GM23338 (cell line): ENCODE measurements around the gene WTIP. TPM values are rescaled to one million over a fixed set of nuclear protein-coding genes. Genes with fewer than 3 reads are reported as not detected.

ENCODE experiments used
- polyA plus RNA-seq: library from polyadenylated mRNA; unstranded; fragments of >200 nt; fragmentation: Nextera tagmentation; extraction: Ambion mirVana; gene quantifications from 2 replicates; pipeline ENCODE4 v1.2.1, GENCODE V29; 2016
- total RNA-seq: library from RNA; depleted of rRNA; stranded (reverse); fragments of >200 nt; shearing (Covaris generic); gene quantifications from 2 replicates; pipeline ENCODE4 v1.2.3, GENCODE V29; 2014; rRNA removed

Gene WTIP
- total and polyA plus RNA-seq, 2 experiments from 2014 or later = 0.47 to 8.9 TPM

Other genes starting within 250 kb of the WTIP start
- gene GARRE1, start 227.2 kb upstream of the WTIP start, total RNA-seq = 16.0 and 19.4 TPM in 2 replicates
- 20.0 and 23.5 TPM in 2 replicates for gene GARRE1, start 227.2 kb upstream of the WTIP start, polyA plus RNA-seq
- 298 and 327 TPM in 2 replicates for gene GPI, start 116.6 kb upstream of the WTIP start, total RNA-seq
- gene GPI, start 116.6 kb upstream of the WTIP start, polyA plus RNA-seq = 127 and 136 TPM in 2 replicates
- gene PDCD2L, start 77.4 kb upstream of the WTIP start, total RNA-seq = 56.6 and 61.3 TPM in 2 replicates
- gene PDCD2L, start 77.4 kb upstream of the WTIP start, polyA plus RNA-seq = 67.2 and 68.3 TPM in 2 replicates
- 153 and 185 TPM in 2 replicates for gene UBA2, start 53.4 kb upstream of the WTIP start, total RNA-seq
- gene UBA2, start 53.4 kb upstream of the WTIP start, polyA plus RNA-seq = 93.1 and 112 TPM in 2 replicates
- gene SCGB2B2, start 195.4 kb downstream of the WTIP start, total RNA-seq = 0.28 TPM in 1 of 2 replicates, not detected in the other
- not detected in 2 replicates for gene SCGB2B2, start 195.4 kb downstream of the WTIP start, polyA plus RNA-seq
- gene ZNF302, start 195.9 kb downstream of the WTIP start, total RNA-seq = 24.8 and 27.4 TPM in 2 replicates
- gene ZNF302, start 195.9 kb downstream of the WTIP start, polyA plus RNA-seq = 13.9 and 16.6 TPM in 2 replicates